Sigmoid colon (tissue), 4 donors: ENCODE data around the gene LARP1.
A peak's percentile ranks its signal among the peaks of the same experiment; 100 is the strongest.

Experiments used
- CTCF ChIP-seq, 4 experiments: fragments of 450-650 bp in 3 of 4; fragments of 200-600 bp in 1 of 4; IDR thresholded peaks; one replicate each; pipeline ENCODE4 v1.5.1; 2016 to 2019; ENCODE audit warnings: antibody characterized with exemption in 4 of 4, mild to moderate bottlenecking in 3 of 4, moderate library complexity in 2 of 4
- EP300 ChIP-seq, 4 donors: sonication (generic); formaldehyde crosslinking; IDR thresholded peaks; one replicate each; pipeline ENCODE4 v1.6.1; 2017; ENCODE audit warnings: antibody characterized with exemption in 4 of 4
- POLR2A ChIP-seq, 2 donors: fragments of 450-650 bp; IDR thresholded peaks; one replicate each; pipeline ENCODE4 v1.6.1; 2016; ENCODE audit warnings: antibody characterized with exemption in 2 of 2, mild to moderate bottlenecking in 2 of 2, moderate library complexity in 2 of 2
- POLR2AphosphoS5 ChIP-seq, 4 donors: sonication (generic); formaldehyde crosslinking; IDR thresholded peaks; one replicate each; pipeline ENCODE4 v1.6.1; 2017; ENCODE audit warnings: antibody characterized with exemption in 4 of 4

- no peak for TF ChIP-seq CTCF (IDR thresholded peaks at IDR 0.05)
- TF ChIP-seq EP300 (IDR thresholded peaks at IDR 0.05), result no peak
- TF ChIP-seq POLR2A (IDR thresholded peaks at IDR 0.05), result no peak
- peak in 2 of 4 donors; percentile 30 to 42 for TF ChIP-seq POLR2AphosphoS5 (IDR thresholded peaks at IDR 0.05)
Observed at GRCh38 chr5:154860123-154860522, 104.9 kb downstream of the LARP1 start.
